GM21360 (cell line): ENCODE measurements around the gene CEP68.
"Not testable (repeated sequence)": the region's sequence is repeated elsewhere in the genome, so short reads cannot be mapped to it uniquely, and the experiment has no call there.

Experiments
- ATAC-seq: cut with Tn5 transposase; IDR thresholded peaks from one replicate; pipeline ENCODE4 v1.9.1; 2021; ENCODE audit warnings: mild to moderate bottlenecking, moderate library complexity; ENCODE audit not compliant: unreplicated experiment

The CEP68 gene

GRCh38 chr2:65031341-65032018, 24.7 kb upstream of the CEP68 start:
- ATAC-seq: no peak

DNA sequence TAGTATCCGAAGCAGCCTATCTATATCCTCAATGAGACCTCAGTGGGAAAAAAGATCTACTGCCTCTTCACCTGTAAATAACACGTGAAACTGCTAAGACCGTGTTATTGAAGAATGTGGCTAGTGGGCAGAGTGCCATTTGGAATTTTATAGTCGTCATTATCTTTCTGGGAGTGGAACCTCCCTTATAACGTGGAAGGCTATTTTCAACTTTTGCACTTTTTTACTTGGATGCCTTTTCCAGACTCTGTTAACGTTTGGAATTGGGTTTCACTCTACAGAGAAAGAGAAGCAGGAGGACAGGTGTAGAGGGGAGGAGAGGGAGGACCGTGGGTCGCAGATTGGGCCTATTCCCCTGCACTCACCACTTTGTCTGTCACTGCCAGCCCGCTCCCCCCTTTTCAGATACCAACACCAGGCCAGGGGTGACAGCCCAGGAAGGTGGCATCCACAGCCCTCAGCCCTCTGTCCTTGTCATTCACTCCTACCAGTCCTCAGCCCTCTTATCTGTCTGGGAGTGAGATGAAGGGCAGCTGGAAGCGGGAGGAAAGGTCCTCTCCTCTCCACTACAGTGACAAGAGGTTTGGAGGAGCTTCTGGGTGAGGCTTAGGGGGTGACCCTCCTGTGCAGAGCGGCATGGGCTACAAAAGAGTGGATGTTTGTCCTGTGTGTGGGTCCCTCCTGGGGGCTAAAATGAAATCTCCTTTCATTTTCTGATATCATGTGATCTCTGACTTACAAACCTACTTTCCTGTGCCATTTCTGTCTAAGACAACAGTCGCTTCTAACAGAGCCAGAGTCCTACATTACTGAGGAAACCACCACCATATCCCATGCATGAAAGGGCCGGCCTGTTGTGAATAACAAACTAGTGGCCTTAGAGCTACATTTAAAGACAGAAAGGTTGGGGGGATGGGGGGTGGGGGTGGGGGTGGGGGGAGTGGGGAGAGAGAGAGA, 23.9 kb upstream of the CEP68 start:
- ATAC-seq: no peak

DNA sequence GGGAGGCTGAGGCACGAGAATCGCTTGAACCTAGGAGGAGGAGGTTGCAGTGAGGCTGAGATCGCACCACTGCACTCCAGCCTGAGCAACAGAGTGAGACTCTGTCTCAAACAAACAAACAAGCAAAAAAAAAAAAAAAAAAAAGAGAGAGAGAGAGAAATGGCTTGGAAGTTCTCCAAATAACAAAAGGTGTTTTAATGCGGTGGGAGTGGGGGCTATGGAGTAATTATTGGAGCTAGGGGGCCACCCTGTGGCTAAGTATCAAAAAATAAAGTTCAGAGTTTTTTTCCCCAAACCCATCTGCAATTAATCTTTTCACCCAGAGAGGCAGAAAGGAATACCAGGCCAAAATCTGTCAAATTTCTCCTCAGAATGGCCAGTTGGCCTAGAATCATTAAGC, 23.0 kb upstream of the CEP68 start:
- ATAC-seq: no peak

GRCh38 chr2:65033667-65034066, 22.5 kb upstream of the CEP68 start:
- not testable (repeated sequence) for ATAC-seq

DNA sequence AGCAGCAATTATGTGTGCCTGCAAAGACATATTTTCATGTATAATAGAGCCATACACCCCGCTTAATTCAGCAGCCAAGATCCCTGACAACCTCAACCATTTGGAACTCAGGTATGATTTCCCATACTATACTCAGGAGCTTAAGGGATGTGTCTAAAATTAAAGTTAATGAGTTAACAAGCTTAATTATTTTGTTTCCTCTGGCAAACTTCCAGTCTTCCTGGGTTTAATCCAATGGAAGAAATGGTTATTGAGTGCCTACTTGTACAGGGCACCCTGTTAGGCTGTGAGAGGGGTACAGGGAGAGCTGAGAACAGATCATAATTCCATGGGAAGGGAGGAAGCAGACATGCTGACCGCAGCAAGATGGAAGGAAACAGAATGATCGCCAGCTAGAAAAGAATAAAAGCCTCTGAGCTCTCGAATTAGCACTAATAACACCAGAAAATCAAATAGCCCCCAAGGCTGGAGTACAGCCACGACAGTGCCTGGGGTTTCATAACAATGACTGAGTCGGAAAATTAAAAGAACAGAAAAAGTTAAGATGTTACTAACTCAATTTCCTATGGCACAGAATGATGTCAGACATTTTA, 20.8 kb upstream of the CEP68 start:
- no peak for ATAC-seq

GRCh38 chr2:65037178-65037577, 19.0 kb upstream of the CEP68 start:
- ATAC-seq: no peak

GRCh38 chr2:65039640-65040039, 16.6 kb upstream of the CEP68 start:
- no peak for ATAC-seq

DNA sequence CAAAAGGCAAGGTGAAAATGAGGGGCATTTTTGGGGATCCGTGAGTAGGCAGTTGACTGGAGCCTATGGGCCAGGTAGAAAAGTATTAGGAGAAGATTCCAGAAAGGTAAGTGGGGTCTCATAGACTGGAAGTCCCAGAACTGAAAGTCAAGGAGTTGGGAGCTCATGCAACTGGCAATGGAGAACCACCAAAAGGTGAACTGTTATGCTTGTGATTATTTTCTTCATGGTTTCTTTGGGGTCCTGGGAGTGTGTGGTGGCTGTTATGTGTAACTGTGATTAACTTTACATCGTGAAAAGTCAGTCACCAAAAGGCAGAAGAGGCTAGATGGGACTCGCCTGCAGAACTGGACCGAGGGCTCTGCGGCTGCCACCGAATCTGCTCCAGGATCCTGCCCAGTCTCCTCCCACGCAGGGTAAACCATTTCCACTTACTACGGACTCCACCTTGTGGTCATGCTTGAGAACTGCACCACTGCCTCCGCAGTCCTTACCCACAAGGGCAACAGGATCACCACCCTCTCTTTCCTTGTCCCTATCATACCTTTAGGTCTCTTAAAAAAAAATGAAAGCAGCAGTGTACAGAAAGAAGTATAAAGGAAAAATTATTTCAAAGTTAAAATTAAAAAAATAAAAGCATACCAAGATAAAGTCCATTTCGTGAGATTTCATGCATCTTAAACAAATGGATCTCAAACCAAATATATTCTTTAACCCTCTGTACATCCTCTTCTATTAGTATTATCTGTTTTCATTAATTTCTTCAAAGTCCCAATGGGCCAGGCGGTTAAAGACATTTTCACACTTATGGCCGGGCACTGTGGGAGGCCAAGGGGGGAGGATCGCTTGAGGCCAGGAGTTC, 15.6 kb upstream of the CEP68 start:
- peak; percentile 79 for ATAC-seq

GRCh38 chr2:65043001-65043400, 13.2 kb upstream of the CEP68 start:
- ATAC-seq: no peak

DNA sequence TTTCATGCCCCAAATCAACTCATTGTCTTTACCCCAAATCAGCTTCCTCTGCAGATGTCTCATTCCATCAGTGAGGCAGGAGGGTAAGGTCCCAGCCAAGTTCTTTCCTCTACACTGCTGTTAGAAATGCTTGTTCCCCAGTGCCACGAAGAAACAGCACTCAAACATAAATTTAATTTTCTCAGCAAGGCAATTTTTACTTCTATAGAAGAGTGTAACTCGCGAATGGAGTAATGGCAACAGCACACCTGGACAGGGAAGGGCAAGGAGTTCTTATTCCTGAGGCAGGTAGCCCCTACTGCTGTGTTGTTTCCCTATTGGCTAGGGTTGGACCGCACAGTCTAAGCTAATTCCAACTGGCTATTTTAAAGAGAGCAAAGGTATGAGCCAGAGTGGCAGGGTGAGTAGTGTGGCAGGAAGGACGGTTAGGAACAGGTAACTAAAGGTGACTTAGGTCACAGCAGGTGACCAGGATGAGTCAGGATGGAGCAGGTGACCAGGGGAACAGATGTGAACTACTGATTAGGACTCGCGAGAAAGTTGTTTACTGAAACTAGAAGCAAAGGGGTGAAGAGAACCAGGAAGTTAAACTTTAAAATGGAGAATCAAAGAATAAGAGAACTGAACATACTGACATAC, 12.0 kb upstream of the CEP68 start:
- ATAC-seq: no peak

DNA sequence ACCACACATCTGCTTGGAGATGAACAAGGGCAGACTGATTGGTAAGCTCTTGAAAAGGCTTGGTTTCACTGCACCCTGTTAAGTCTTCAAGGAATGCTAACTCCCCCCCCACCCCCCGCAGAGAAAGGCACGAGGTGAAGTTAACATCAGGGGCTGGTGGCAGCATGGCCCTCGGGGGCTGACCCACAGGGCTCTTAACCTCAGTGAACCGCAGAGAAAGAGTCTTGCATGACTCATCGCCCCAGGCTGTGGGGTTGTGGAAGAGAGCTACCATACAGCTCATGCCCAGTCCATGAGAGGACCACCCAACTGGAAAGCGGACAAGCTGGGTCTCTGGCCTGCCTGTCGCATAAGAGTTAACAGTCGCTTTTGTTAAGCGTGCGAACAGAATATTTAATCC, 10.6 kb upstream of the CEP68 start:
- no peak for ATAC-seq

DNA sequence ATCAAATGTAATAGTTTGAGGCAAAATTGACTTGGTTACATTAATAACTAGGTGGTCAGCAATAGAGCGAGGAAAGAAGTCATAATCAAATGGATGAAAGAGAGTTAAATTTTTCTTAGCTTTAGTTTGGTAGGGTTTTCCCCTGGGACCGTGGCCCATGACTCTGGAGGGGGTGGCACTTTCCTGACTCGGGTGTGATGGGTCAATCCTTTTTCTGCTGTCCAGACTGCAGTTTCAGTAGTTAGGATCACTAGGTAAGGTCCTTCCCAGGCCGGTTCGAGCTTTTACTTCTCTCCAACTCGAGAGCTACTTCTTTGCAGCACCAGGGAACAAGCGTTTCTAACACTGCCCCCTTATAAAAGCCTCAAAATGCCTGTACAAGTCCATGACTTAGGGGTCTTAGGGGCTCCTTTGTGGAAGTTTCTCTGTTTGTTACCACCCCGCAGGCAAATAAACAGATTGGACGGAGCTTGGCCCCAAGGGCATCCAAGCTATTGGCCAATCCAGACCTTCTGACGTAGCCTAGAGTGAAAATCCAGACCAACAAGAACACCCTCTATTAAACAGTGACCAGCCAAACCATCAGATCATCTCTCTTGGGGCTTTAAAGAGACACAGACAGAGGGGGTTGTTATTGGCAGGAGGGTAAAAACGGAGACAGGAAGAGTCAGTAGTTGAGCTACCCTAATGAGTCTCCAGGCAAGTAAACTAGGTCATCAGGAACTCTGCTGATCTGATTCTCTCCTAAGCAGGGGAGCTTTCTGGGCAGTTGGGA, 9.4 kb upstream of the CEP68 start:
- no peak for ATAC-seq

GRCh38 chr2:65049010-65049639, 7.1 kb upstream of the CEP68 start:
- no peak for ATAC-seq

- no peak for ATAC-seq
Observed at GRCh38 chr2:65050931-65051330, 5.3 kb upstream of the CEP68 start.

DNA sequence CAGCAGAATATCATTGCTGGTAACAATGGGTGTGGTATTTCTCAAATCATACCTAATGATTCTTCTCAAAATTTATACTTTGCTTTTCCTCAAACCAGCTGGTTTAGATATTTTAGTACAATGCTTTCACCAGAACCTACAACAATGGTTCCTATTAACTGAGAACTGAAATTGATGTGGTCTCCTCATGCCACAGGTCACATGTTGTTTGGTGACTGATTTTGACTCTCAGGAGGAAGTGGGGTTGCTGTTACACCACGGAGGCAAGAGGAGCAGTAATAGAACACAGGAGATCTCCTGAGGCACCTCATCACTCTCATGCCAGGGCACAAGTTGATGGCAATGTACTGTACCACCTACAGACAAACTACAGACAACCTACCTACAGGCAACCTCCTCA, 3.0 kb upstream of the CEP68 start:
- ATAC-seq: peak; percentile 37

GRCh38 chr2:65054749-65055421, 1.3 kb upstream of the CEP68 start:
- no peak for ATAC-seq

- ATAC-seq: peak; percentile 22
Observed at GRCh38 chr2:65055422-65056214, 598 bp upstream of the CEP68 start.

DNA sequence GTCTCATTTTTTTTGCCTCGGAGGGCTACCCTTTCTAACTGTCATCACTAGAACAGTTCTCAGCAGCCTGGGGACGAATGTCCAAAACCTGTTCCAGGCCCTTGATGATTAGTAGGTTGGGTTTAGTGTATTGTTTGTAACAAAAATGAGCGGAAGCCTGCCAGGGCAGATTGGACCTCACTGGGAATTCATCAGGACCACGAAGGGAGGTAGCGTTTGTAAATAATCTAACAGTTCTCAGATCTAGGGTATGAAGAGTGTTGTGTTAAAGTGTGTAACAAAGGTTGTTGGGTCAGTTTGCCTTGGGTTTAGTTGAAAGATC, 799 bp downstream of the CEP68 start:
- no peak for ATAC-seq
